IPS-18a (cell line): ENCODE data around the gene PLXNC1.
A peak's percentile ranks its signal among the peaks of the same experiment; 100 is the strongest.

Experiments used
- H3K27ac ChIP-seq: one replicate; pipeline ENCODE4 v1.5.1; 2013; ENCODE audit warnings: low read length
- H3K27me3 ChIP-seq: one replicate; pipeline ENCODE4 v1.6.1; 2013; ENCODE audit warnings: mild to moderate bottlenecking, low read length; ENCODE audit not compliant: control insufficient read depth, insufficient read depth
- H3K36me3 ChIP-seq: one replicate; pipeline ENCODE4 v1.6.1; 2013; ENCODE audit warnings: low read depth, low read length; ENCODE audit not compliant: control insufficient read depth
- H3K4me1 ChIP-seq: one replicate; pipeline ENCODE4 v1.6.1; 2013; ENCODE audit warnings: low read depth, low read length; ENCODE audit not compliant: control insufficient read depth
- H3K4me3 ChIP-seq: one replicate; pipeline ENCODE4 v1.5.1; 2013; ENCODE audit warnings: low read length
- H3K9ac ChIP-seq: one replicate; pipeline ENCODE4 v1.6.1; 2013; ENCODE audit warnings: mild to moderate bottlenecking, low read length, moderate library complexity
- H3K9me3 ChIP-seq: one replicate; pipeline ENCODE4 v1.6.1; 2013; ENCODE audit warnings: low read depth, low read length; ENCODE audit not compliant: control insufficient read depth

Gene PLXNC1

GRCh38 chr12:94147991-94148738, at the start of gene PLXNC1:
PLXNC1 (plus strand) TSS chr12:94148577; CDS start chr12:94148972, 395 bp downstream.
- Histone ChIP-seq H3K9me3 (no peaks in the 10 kb centered on the region), H3K4me1 (peaks cover 14% of the 10 kb centered on the region), H3K27me3 (peaks cover 78% of the 10 kb centered on the region), H3K36me3 (no peaks in the 10 kb centered on the region), H3K27ac (no peak within 1 kb of the TSS), H3K4me3 (peak within 1 kb of the TSS; percentile 52), H3K9ac (no peak within 1 kb of the TSS)

GRCh38 chr12:94099191-94099590, 49.2 kb upstream of the PLXNC1 start:
- Histone ChIP-seq H3K4me3 (no peak overlapping the region), H3K9ac (no peak overlapping the region), H3K27me3 (peaks cover 22% of the 10 kb centered on the region), H3K27ac (no peak overlapping the region), H3K4me1 (peaks cover 2% of the 10 kb centered on the region), H3K9me3 (no peaks in the 10 kb centered on the region), H3K36me3 (no peaks in the 10 kb centered on the region)

GRCh38 chr12:94099632-94100031, 48.7 kb upstream of the PLXNC1 start:
- no peak overlapping the region for H3K4me3 ChIP-seq
- peaks cover 2% of the 10 kb centered on the region for H3K4me1 ChIP-seq
- H3K9ac ChIP-seq = no peak overlapping the region
- peaks cover 22% of the 10 kb centered on the region for H3K27me3 ChIP-seq
- H3K27ac ChIP-seq = no peak overlapping the region
- no peaks in the 10 kb centered on the region for H3K9me3 ChIP-seq
- H3K36me3 ChIP-seq = no peaks in the 10 kb centered on the region

- Histone ChIP-seq H3K36me3 (no peaks in the 10 kb centered on the region), H3K9ac (no peak overlapping the region), H3K27me3 (peaks cover 22% of the 10 kb centered on the region), H3K27ac (no peak overlapping the region), H3K9me3 (no peaks in the 10 kb centered on the region), H3K4me1 (peaks cover 2% of the 10 kb centered on the region), H3K4me3 (no peak overlapping the region)
Measured at GRCh38 chr12:94100211-94100627, 48.2 kb upstream of the PLXNC1 start.

- H3K9ac ChIP-seq = peak overlapping the region; percentile 3
- H3K4me1 ChIP-seq = peaks cover 2% of the 10 kb centered on the region
- H3K4me3 ChIP-seq = peak overlapping the region; percentile 55
- peaks cover 22% of the 10 kb centered on the region for H3K27me3 ChIP-seq
- no peak overlapping the region for H3K27ac ChIP-seq
- no peaks in the 10 kb centered on the region for H3K9me3 ChIP-seq
- H3K36me3 ChIP-seq = no peaks in the 10 kb centered on the region
Measured at GRCh38 chr12:94100990-94101737, 47.2 kb upstream of the PLXNC1 start.

- no peaks in the 10 kb centered on the region for H3K9me3 ChIP-seq
- no peak overlapping the region for H3K27ac ChIP-seq
- H3K27me3 ChIP-seq = peaks cover 22% of the 10 kb centered on the region
- peak overlapping the region; percentile 3 for H3K9ac ChIP-seq
- H3K36me3 ChIP-seq = no peaks in the 10 kb centered on the region
- peak overlapping the region; percentile 55 for H3K4me3 ChIP-seq
- peaks cover 2% of the 10 kb centered on the region for H3K4me1 ChIP-seq
Measured at GRCh38 chr12:94101738-94102660, 46.4 kb upstream of the PLXNC1 start.

GRCh38 chr12:94103986-94104385, 44.4 kb upstream of the PLXNC1 start:
- Histone ChIP-seq H3K27ac (no peak overlapping the region), H3K9ac (no peak overlapping the region), H3K9me3 (no peaks in the 10 kb centered on the region), H3K36me3 (no peaks in the 10 kb centered on the region), H3K27me3 (peaks cover 22% of the 10 kb centered on the region), H3K4me3 (no peak overlapping the region), H3K4me1 (peaks cover 2% of the 10 kb centered on the region)

GRCh38 chr12:94107910-94108309, 40.5 kb upstream of the PLXNC1 start:
- Histone ChIP-seq H3K27me3 (no peaks in the 10 kb centered on the region), H3K9ac (no peak overlapping the region), H3K4me1 (no peaks in the 10 kb centered on the region), H3K4me3 (no peak overlapping the region), H3K9me3 (no peaks in the 10 kb centered on the region), H3K27ac (no peak overlapping the region), H3K36me3 (no peaks in the 10 kb centered on the region)

- no peaks in the 10 kb centered on the region for H3K4me1 ChIP-seq
- H3K36me3 ChIP-seq = no peaks in the 10 kb centered on the region
- no peak overlapping the region for H3K9ac ChIP-seq
- no peak overlapping the region for H3K4me3 ChIP-seq
- H3K27me3 ChIP-seq = no peaks in the 10 kb centered on the region
- H3K27ac ChIP-seq = no peak overlapping the region
- H3K9me3 ChIP-seq = no peaks in the 10 kb centered on the region
Measured at GRCh38 chr12:94109160-94109559, 39.2 kb upstream of the PLXNC1 start.

- H3K4me1 ChIP-seq = peaks cover 4% of the 10 kb centered on the region
- H3K36me3 ChIP-seq = no peaks in the 10 kb centered on the region
Measured at GRCh38 chr12:94110258-94110657, 38.1 kb upstream of the PLXNC1 start.

GRCh38 chr12:94111302-94111701, 37.1 kb upstream of the PLXNC1 start:
- Histone ChIP-seq H3K9ac (no peak overlapping the region), H3K27ac (no peak overlapping the region), H3K4me3 (no peak overlapping the region), H3K4me1 (peaks cover 4% of the 10 kb centered on the region), H3K9me3 (no peaks in the 10 kb centered on the region), H3K36me3 (no peaks in the 10 kb centered on the region), H3K27me3 (no peaks in the 10 kb centered on the region)

More at GRCh38 chr12:94110258-94110657, 38.1 kb upstream of the PLXNC1 start:
- Histone ChIP-seq H3K9ac (no peak overlapping the region), H3K27ac (no peak overlapping the region), H3K4me3 (no peak overlapping the region), H3K9me3 (no peaks in the 10 kb centered on the region), H3K27me3 (no peaks in the 10 kb centered on the region)
